Erythroblast (primary cell): ENCODE results near the gene PHC2.

Source experiments
- GATA1 ChIP-seq: IDR thresholded peaks from 2 replicates; pipeline ENCODE4 v1.6.1; 2011; ENCODE audit warnings: low read depth, mild to moderate bottlenecking, control low read depth, low read length, moderate library complexity
- POLR2A ChIP-seq: IDR thresholded peaks from 2 replicates; pipeline ENCODE4 v1.6.1; 2011; ENCODE audit warnings: mild to moderate bottlenecking, low read length

DNA sequence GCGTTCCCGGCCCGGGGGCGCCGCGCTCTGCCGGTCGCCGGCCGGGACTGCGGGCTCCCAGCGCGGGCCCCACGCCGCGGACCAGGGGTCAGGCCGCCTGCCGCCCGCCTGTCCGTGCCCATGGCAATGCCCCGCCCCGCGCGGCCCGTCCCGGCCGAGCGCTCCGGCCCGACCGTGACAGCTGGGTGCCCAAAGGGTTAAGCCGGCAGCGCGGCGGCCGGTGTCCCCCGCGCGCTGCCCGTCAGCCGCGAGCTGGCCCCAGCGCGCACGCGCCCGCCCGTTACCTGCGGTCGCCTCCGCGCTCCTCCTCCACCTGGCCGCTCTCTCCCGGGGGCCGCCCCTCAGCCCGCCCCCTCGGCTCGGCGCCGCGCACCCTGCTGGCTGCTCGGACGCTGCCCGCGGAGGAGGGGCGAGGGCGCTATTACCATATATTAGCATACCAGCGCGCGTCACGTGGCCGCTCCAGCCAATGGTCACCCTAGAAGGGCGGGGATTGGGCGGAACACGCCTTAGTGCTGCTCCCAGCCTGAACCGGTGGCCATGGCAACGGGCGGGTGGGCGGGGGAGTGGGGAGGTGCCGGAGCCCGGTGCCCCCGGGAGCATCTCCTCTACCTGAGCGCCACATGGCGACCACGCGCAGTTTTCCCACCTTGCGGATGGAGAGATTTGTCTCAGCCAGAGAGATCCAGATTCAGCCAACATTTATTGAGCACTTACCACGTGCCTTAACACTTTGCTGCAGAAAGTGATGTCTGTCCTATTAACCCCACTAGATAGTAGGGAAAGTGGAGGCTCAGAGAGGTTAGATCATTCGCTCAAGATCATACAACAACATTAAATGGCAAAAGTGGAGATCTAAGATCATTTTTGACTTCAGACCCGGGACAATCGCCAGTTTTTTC lies at the start of gene PHC2:
- TF ChIP-seq POLR2A, result no peak
- TF ChIP-seq GATA1, result no peak
